ENCODE results near the gene ARHGAP15.

ARHGAP15 gene

DNA sequence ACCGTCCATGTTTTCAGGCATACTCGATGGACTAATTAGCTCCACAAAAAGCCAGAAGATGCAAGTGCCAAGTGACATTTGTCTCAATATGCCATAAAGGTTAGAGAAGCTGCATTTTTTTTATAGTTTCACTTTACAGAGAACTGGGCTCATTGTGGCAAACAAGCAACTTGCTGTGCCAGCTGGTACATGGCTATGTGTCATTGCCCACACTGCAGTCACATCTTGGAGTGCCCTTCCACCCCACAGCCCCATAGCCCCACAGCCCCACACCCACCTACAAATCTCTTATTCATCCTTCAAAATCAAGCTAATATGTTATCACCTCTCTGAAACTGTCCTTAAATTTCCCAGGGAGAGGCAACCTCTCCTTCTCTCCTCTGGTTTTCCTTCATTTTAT, 451.9 kb downstream of the ARHGAP15 start:
- DNase-seq (ENCODE audit: low read depth in 1 of 2, low spot score in 1 of 2) = no peak
- Histone ChIP-seq H3K4me3 (replicated peaks; ENCODE audit: insufficient read depth, low read length) (no peak overlapping the region), H3K27me3 (ENCODE audit: insufficient read depth, poor library complexity, severe bottlenecking) (no peaks in the 10 kb centered on the region), H3K27ac (replicated peaks) (no peak overlapping the region)
- no peak for TF ChIP-seq SPI1 (IDR thresholded peaks at IDR 0.05; ENCODE audit: borderline replicate concordance, low read depth)
- TF ChIP-seq GABPA (IDR thresholded peaks at IDR 0.05; ENCODE audit: low read depth) = no peak
- TF ChIP-seq POLR2AphosphoS5 (IDR thresholded peaks at IDR 0.05; ENCODE audit: low read depth) = no peak
- TF ChIP-seq, protein P1, sequence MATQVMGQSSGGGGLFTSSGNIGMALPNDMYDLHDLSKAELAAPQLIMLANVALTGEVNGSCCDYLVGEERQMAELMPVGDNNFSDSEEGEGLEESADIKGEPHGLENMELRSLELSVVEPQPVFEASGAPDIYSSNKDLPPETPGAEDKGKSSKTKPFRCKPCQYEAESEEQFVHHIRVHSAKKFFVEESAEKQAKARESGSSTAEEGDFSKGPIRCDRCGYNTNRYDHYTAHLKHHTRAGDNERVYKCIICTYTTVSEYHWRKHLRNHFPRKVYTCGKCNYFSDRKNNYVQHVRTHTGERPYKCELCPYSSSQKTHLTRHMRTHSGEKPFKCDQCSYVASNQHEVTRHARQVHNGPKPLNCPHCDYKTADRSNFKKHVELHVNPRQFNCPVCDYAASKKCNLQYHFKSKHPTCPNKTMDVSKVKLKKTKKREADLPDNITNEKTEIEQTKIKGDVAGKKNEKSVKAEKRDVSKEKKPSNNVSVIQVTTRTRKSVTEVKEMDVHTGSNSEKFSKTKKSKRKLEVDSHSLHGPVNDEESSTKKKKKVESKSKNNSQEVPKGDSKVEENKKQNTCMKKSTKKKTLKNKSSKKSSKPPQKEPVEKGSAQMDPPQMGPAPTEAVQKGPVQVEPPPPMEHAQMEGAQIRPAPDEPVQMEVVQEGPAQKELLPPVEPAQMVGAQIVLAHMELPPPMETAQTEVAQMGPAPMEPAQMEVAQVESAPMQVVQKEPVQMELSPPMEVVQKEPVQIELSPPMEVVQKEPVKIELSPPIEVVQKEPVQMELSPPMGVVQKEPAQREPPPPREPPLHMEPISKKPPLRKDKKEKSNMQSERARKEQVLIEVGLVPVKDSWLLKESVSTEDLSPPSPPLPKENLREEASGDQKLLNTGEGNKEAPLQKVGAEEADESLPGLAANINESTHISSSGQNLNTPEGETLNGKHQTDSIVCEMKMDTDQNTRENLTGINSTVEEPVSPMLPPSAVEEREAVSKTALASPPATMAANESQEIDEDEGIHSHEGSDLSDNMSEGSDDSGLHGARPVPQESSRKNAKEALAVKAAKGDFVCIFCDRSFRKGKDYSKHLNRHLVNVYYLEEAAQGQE (IDR thresholded peaks at IDR 0.05; ENCODE audit: insufficient replicate concordance, low read depth) = no peak
- TF ChIP-seq, protein P2, sequence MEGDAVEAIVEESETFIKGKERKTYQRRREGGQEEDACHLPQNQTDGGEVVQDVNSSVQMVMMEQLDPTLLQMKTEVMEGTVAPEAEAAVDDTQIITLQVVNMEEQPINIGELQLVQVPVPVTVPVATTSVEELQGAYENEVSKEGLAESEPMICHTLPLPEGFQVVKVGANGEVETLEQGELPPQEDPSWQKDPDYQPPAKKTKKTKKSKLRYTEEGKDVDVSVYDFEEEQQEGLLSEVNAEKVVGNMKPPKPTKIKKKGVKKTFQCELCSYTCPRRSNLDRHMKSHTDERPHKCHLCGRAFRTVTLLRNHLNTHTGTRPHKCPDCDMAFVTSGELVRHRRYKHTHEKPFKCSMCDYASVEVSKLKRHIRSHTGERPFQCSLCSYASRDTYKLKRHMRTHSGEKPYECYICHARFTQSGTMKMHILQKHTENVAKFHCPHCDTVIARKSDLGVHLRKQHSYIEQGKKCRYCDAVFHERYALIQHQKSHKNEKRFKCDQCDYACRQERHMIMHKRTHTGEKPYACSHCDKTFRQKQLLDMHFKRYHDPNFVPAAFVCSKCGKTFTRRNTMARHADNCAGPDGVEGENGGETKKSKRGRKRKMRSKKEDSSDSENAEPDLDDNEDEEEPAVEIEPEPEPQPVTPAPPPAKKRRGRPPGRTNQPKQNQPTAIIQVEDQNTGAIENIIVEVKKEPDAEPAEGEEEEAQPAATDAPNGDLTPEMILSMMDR (IDR thresholded peaks at IDR 0.05; ENCODE audit: insufficient read depth, low read length) = no peak

DNA sequence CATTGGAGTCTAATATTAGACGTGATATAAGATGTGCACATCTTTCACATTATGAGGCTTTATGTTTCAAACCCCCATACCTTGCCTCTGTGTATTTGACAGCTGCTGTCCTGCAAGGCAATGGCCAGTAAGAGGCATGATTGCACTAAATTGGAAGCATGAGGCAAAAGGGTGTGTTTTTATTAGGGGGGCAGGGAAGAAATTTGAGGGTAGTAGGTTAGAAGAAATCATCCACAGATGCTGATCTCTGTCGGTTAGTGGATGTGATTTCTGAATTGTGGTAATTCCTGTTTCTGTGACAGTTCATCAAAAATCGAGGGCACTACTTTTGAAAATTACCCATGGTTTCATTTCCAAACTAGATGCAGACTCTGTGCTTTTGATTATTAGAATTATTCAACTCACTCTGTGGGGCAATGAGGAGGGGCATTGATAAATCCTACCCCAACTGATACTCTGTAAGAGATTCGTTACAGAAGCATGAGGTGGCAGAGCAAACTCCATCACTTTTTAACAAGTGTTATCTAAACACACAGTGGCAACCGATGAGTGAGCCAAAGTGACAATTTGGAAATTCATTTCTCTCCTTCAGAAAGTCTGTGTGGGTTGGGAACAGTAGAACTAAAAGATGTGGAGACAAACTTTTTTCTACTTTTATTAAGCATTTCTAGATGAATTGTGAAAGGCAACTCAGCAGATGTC, 453.0 kb downstream of the ARHGAP15 start:
- TF ChIP-seq GABPA (IDR thresholded peaks at IDR 0.05; ENCODE audit: low read depth) = no peak
- no peak for TF ChIP-seq POLR2AphosphoS5 (IDR thresholded peaks at IDR 0.05; ENCODE audit: low read depth)
- TF ChIP-seq, protein P1 (IDR thresholded peaks at IDR 0.05; ENCODE audit: insufficient replicate concordance, low read depth) = no peak
- no peak for TF ChIP-seq SPI1 (IDR thresholded peaks at IDR 0.05; ENCODE audit: borderline replicate concordance, low read depth)
- TF ChIP-seq, protein P2 (IDR thresholded peaks at IDR 0.05; ENCODE audit: insufficient read depth, low read length) = no peak
- Histone ChIP-seq H3K27ac (replicated peaks) (no peak overlapping the region), H3K27me3 (ENCODE audit: insufficient read depth, poor library complexity, severe bottlenecking) (no peaks in the 10 kb centered on the region), H3K4me3 (replicated peaks; ENCODE audit: insufficient read depth, low read length) (no peak overlapping the region)
- DNase-seq (ENCODE audit: low read depth in 1 of 2, low spot score in 1 of 2) = no peak

DNA sequence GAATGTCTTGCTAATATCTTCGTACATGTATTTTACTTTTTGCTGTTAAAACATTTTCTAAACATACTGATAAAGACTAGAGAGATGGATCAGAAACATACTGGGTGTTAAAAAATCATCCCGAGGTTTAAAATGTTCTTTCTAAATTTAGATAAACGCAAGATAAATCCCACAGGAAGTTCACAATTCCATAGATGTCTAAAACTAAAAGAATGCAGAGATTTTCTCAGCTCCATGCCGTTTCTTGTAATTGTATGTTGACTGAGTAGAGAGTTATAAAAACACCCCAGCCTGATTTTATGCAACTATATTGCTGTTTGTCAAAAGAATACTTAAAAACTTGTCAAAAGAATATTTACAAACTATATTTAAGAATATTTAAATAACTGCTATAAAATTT, 455.7 kb downstream of the ARHGAP15 start:
- Histone ChIP-seq H3K27me3 (ENCODE audit: insufficient read depth, poor library complexity, severe bottlenecking) (no peaks in the 10 kb centered on the region), H3K27ac (replicated peaks) (no peak overlapping the region), H3K4me3 (replicated peaks; ENCODE audit: insufficient read depth, low read length) (no peak overlapping the region)
- TF ChIP-seq, protein P1 (IDR thresholded peaks at IDR 0.05; ENCODE audit: insufficient replicate concordance, low read depth) = no peak
- no peak for TF ChIP-seq GABPA (IDR thresholded peaks at IDR 0.05; ENCODE audit: low read depth)
- TF ChIP-seq POLR2AphosphoS5 (IDR thresholded peaks at IDR 0.05; ENCODE audit: low read depth) = no peak
- TF ChIP-seq SPI1 (IDR thresholded peaks at IDR 0.05; ENCODE audit: borderline replicate concordance, low read depth) = no peak
- TF ChIP-seq, protein P2 (IDR thresholded peaks at IDR 0.05; ENCODE audit: insufficient read depth, low read length) = no peak
- no peak for DNase-seq (ENCODE audit: low read depth in 1 of 2, low spot score in 1 of 2)

All from HL-60 (cell line).